HepG2 (cell line): ENCODE data around the gene UQCC2. TPM values are rescaled to one million over a fixed set of nuclear protein-coding genes. Genes with fewer than 3 reads are reported as not detected.

Experiments used
- ELF4 ChIP-seq: sonication (generic); formaldehyde crosslinking; IDR thresholded peaks from 2 replicates; pipeline ENCODE4 v1.5.0; 2020; ENCODE audit warnings: missing genetic modification reagents, mild to moderate bottlenecking, moderate library complexity, borderline replicate concordance
- FOXC1 ChIP-seq: sonication (generic); formaldehyde crosslinking; IDR thresholded peaks from 2 replicates; pipeline ENCODE4 v1.8.0; 2022; ENCODE audit warnings: mild to moderate bottlenecking, missing genetic modification reagents, borderline replicate concordance
- HNF4A ChIP-seq: sonication (generic); formaldehyde crosslinking; IDR thresholded peaks from 2 replicates; pipeline ENCODE4 v1.4.0; 2020; ENCODE audit warnings: missing genetic modification reagents
- KLF11 ChIP-seq: IDR thresholded peaks from 2 replicates; pipeline ENCODE4 v1.6.1; 2016; ENCODE audit warnings: missing compliant biosample characterization
- NR2C2 ChIP-seq: sonication (generic); formaldehyde crosslinking; IDR thresholded peaks from 2 replicates; pipeline ENCODE4 v1.4.0; 2020; ENCODE audit warnings: missing genetic modification reagents, mild to moderate bottlenecking, moderate library complexity, borderline replicate concordance
- PHF21A ChIP-seq: sonication (generic); formaldehyde crosslinking; IDR thresholded peaks from 2 replicates; pipeline ENCODE4 v1.5.0; 2020; ENCODE audit warnings: mild to moderate bottlenecking, missing genetic modification reagents
- RAD21 ChIP-seq: fragments of 450-650 bp; formaldehyde crosslinking; IDR thresholded peaks from 2 replicates; pipeline ENCODE4 v1.5.0; 2020; ENCODE audit warnings: mild to moderate bottlenecking
- SMARCE1 ChIP-seq: fragments of 450-650 bp; IDR thresholded peaks from 2 replicates; pipeline ENCODE4 v1.6.1; 2017; ENCODE audit warnings: borderline replicate concordance
- WIZ ChIP-seq: sonication (generic); formaldehyde crosslinking; IDR thresholded peaks from 2 replicates; pipeline ENCODE4 v1.5.1; 2020; ENCODE audit warnings: mild to moderate bottlenecking, missing genetic modification reagents
- YEATS2 ChIP-seq: sonication (generic); formaldehyde crosslinking; IDR thresholded peaks from 2 replicates; pipeline ENCODE4 v1.4.0; 2020; ENCODE audit warnings: missing genetic modification reagents, borderline replicate concordance
- ZBTB1 ChIP-seq: sonication (generic); formaldehyde crosslinking; IDR thresholded peaks from 2 replicates; pipeline ENCODE4 v1.4.0; 2020; ENCODE audit warnings: missing genetic modification reagents, borderline replicate concordance
- ZBTB38 ChIP-seq: sonication (generic); formaldehyde crosslinking; IDR thresholded peaks from 2 replicates; pipeline ENCODE4 v1.5.1; 2020; ENCODE audit warnings: mild to moderate bottlenecking, missing genetic modification reagents
- ZKSCAN5 ChIP-seq: sonication (generic); formaldehyde crosslinking; IDR thresholded peaks from 2 replicates; pipeline ENCODE4 v1.5.1; 2020; ENCODE audit warnings: mild to moderate bottlenecking, missing genetic modification reagents
- ZNF143 ChIP-seq: sonication (generic); formaldehyde crosslinking; IDR thresholded peaks from 2 replicates; pipeline ENCODE4 v1.4.0; 2020; ENCODE audit warnings: missing genetic modification reagents
- ZNF543 ChIP-seq: sonication (generic); formaldehyde crosslinking; IDR thresholded peaks from 2 replicates; pipeline ENCODE4 v1.4.0; 2020; ENCODE audit warnings: mild to moderate bottlenecking, missing genetic modification reagents
- ZNF558 ChIP-seq: sonication (generic); formaldehyde crosslinking; IDR thresholded peaks from 2 replicates; pipeline ENCODE4 v1.9.0; 2022; ENCODE audit warnings: mild to moderate bottlenecking, missing genetic modification reagents, borderline replicate concordance
- ZNF572 ChIP-seq: sonication (generic); formaldehyde crosslinking; IDR thresholded peaks from 2 replicates; pipeline ENCODE4 v1.5.1; 2020; ENCODE audit warnings: mild to moderate bottlenecking, missing genetic modification reagents
- ZNF776 ChIP-seq: sonication (generic); formaldehyde crosslinking; IDR thresholded peaks from 2 replicates; pipeline ENCODE4 v1.4.0; 2020; ENCODE audit warnings: mild to moderate bottlenecking, missing genetic modification reagents
- polyA plus RNA-seq, 8 experiments: library from polyadenylated mRNA; depleted of rRNA in 3 of 8; stranded (reverse) in 7 of 8; unstranded in 1 of 8; fragments of >200 nt; fragmentation: Illumina TruSeq in 4 of 8; extraction: Trizol in 4 of 8; gene quantifications; 2 replicates each; pipeline versions ENCODE4 v1.2.1 to v1.2.3, GENCODE V29; 2011 to 2016; ENCODE audit warnings: low read depth in 4 of 8, missing spikeins in 1 of 8, mixed read lengths in 1 of 8; ENCODE audit not compliant: insufficient read depth in 1 of 8
- total RNA-seq, 5 experiments: library from RNA; depleted of rRNA; stranded (reverse); fragments of >200 nt; fragmentation: Illumina TruSeq; extraction: Trizol; gene quantifications; 2 replicates each; pipeline ENCODE4 v1.2.3, GENCODE V29; 2016; ENCODE audit warnings: low read depth in 1 of 5
- TF ChIP-seq, protein P1 (sequence below): sonication (generic); formaldehyde crosslinking; IDR thresholded peaks from 2 replicates; pipeline ENCODE4 v1.4.0; 2020; ENCODE audit warnings: missing genetic modification reagents, mild to moderate bottlenecking, borderline replicate concordance
- TF ChIP-seq, protein P2 (sequence below): sonication (generic); formaldehyde crosslinking; conservative IDR thresholded peaks from 2 replicates; pipeline ENCODE4 v1.4.0; 2020; ENCODE audit warnings: missing genetic modification reagents
- TF ChIP-seq, protein P3 (sequence below): sonication (generic); formaldehyde crosslinking; IDR thresholded peaks from 2 replicates; pipeline ENCODE4 v1.4.0; 2020; ENCODE audit warnings: missing genetic modification reagents, borderline replicate concordance

Gene UQCC2
- total and polyA plus RNA-seq, 2 of the 13 experiments (the other 11 are each of a cell fraction or from before 2014, with no cell fraction given), result 82.4 to 238 TPM

DNA sequence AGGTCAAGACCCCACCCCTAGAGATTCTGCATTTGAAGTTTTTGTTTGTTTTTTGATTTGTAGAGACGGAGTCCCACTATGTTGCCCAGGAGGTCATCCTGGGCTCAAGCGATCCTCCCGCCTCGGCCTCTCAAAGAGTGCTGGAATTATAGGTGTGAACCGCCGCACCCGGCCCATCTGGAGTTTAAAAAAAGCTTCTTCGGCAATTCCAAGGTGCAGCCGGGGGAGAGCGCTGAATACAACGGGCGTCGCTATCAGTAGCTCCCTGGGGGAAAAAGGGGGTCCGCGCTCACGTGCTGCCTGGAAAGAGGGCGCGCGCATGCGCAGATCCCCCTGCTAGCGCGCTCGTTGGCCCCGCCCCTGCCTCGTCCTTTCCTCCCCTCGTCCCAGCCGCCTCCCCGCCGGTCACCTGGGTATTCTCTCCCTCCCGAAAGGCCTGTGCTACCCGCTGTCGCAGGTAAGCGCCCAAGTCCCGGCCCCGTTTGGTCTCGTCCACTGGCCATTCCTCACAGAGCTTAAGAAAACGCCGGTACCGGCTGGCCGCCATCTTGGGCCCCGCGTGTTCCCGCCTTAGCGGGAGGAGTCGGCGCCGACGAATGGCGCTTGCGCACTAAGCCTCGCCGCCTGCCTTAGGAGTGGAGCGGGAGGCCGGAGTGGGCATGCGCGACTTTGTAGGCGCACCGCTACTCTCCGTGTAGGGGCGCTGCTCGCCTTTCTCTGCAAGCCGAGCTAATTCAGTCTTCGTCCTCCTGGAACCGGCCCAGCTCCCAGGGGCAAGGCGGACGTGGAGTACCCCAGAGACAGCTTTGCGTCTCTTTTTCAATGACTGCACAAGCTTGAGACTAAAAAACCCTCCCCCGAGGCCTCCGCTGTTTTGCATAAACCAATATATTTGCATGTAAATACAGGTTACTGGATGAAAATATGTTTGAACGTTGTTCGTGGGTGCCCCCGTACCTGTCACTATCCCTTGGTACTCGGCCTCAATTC lies at the start of gene UQCC2 (continued):
- TF ChIP-seq NR2C2 (CRISPR knock-in tag) (peak; percentile 65), ZBTB38 (no peak; the same call in 1 of the 2 replicates), ZKSCAN5 (CRISPR knock-in tag) (no peak), ZNF572 (CRISPR knock-in tag) (peak; percentile 96; the same call in 1 of the 2 replicates), ZNF558 (CRISPR knock-in tag) (peak; percentile 99), KLF11 (peak; percentile 84; the same call in 1 of the 2 replicates), ZNF143 (CRISPR knock-in tag) (no peak), YEATS2 (peak; percentile 86), FOXC1 (CRISPR knock-in tag) (peak; percentile 90; the same call in 1 of the 2 replicates), ZBTB1 (no peak), ZNF776 (peak; percentile 70), PHF21A (CRISPR knock-in tag) (peak; percentile 89), SMARCE1 (no peak), RAD21 (CRISPR knock-in tag) (peak; percentile 97), WIZ (CRISPR knock-in tag) (peak; percentile 24; the same call in 1 of the 2 replicates), HNF4A (CRISPR knock-in tag) (no peak), ELF4 (CRISPR knock-in tag) (peak; percentile 76), ZNF543 (peak; percentile 95)
- TF ChIP-seq, protein P1, sequence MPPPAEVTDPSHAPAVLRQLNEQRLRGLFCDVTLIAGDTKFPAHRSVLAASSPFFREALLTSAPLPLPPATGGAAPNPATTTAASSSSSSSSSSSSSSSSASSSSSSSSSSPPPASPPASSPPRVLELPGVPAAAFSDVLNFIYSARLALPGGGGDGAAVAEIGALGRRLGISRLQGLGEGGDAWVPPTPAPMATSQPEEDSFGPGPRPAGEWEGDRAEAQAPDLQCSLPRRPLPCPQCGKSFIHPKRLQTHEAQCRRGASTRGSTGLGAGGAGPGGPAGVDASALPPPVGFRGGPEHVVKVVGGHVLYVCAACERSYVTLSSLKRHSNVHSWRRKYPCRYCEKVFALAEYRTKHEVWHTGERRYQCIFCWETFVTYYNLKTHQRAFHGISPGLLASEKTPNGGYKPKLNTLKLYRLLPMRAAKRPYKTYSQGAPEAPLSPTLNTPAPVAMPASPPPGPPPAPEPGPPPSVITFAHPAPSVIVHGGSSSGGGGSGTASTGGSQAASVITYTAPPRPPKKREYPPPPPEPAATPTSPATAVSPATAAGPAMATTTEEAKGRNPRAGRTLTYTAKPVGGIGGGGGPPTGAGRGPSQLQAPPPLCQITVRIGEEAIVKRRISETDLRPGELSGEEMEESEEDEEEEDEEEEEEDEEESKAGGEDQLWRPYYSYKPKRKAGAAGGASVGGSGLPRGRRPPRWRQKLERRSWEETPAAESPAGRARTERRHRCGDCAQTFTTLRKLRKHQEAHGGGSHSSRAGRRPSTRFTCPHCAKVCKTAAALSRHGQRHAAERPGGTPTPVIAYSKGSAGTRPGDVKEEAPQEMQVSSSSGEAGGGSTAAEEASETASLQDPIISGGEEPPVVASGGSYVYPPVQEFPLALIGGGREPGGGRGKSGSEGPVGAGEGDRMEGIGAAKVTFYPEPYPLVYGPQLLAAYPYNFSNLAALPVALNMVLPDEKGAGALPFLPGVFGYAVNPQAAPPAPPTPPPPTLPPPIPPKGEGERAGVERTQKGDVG (CRISPR knock-in tag), result peak; percentile 82; the same call in 1 of the 2 replicates
- TF ChIP-seq, protein P2, sequence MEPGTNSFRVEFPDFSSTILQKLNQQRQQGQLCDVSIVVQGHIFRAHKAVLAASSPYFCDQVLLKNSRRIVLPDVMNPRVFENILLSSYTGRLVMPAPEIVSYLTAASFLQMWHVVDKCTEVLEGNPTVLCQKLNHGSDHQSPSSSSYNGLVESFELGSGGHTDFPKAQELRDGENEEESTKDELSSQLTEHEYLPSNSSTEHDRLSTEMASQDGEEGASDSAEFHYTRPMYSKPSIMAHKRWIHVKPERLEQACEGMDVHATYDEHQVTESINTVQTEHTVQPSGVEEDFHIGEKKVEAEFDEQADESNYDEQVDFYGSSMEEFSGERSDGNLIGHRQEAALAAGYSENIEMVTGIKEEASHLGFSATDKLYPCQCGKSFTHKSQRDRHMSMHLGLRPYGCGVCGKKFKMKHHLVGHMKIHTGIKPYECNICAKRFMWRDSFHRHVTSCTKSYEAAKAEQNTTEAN, result no peak
- TF ChIP-seq, protein P3, sequence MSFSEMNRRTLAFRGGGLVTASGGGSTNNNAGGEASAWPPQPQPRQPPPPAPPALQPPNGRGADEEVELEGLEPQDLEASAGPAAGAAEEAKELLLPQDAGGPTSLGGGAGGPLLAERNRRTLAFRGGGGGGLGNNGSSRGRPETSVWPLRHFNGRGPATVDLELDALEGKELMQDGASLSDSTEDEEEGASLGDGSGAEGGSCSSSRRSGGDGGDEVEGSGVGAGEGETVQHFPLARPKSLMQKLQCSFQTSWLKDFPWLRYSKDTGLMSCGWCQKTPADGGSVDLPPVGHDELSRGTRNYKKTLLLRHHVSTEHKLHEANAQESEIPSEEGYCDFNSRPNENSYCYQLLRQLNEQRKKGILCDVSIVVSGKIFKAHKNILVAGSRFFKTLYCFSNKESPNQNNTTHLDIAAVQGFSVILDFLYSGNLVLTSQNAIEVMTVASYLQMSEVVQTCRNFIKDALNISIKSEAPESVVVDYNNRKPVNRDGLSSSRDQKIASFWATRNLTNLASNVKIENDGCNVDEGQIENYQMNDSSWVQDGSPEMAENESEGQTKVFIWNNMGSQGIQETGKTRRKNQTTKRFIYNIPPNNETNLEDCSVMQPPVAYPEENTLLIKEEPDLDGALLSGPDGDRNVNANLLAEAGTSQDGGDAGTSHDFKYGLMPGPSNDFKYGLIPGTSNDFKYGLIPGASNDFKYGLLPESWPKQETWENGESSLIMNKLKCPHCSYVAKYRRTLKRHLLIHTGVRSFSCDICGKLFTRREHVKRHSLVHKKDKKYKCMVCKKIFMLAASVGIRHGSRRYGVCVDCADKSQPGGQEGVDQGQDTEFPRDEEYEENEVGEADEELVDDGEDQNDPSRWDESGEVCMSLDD, result peak; percentile 88
